IMR-90 (cell line): ENCODE measurements around the gene STX17. TPM values are rescaled to one million over a fixed set of nuclear protein-coding genes. Genes with fewer than 3 reads are reported as not detected.

ENCODE experiments used
- ATAC-seq: fragments of 200-7000 bp; cut with Tn5 transposase; 2 replicates; pipeline ENCODE4 v1.9.1; 2020; ENCODE audit warnings: low read depth, mild to moderate bottlenecking, moderate library complexity
- BruUV-seq: library from RNA; stranded (reverse); fragments of 400-500 nt; replicated peaks from 2 replicates; lab custom pipeline; 2021; lab: Mats Ljungman, UMichigan
- CTCF ChIA-PET: fragments of 300-600 bp; formaldehyde crosslinking; extraction: SDS; loops from one replicate; lab custom pipeline; 2021; ENCODE audit warnings: antibody characterized with exemption; lab: Yijun Ruan, JAX
- POLR2A ChIA-PET: fragments of 300-600 bp; sonication (Branson Sonifier 250); formaldehyde crosslinking; loops from one replicate; lab custom pipeline; 2022; ENCODE audit warnings: antibody characterized with exemption; ENCODE audit not compliant: unreplicated experiment; lab: Charles Lee
- DNase-seq: peaks from one replicate; pipeline ENCODE4 v3.0.0; 2013
- H2AFZ ChIP-seq: replicated peaks from 2 replicates; pipeline ENCODE3; 2013; ENCODE audit warnings: low read length, mild to moderate bottlenecking; ENCODE audit not compliant: poor library complexity
- H2AK5ac ChIP-seq: 2 replicates; pipeline ENCODE4 v1.6.1; 2013; ENCODE audit warnings: low read depth, low read length, inconsistent platforms
- H2AK9ac ChIP-seq: replicated peaks from 2 replicates; pipeline ENCODE3; 2013; ENCODE audit warnings: mild to moderate bottlenecking, low read depth, low read length, moderate library complexity; ENCODE audit not compliant: poor library complexity
- H2BK120ac ChIP-seq: 2 replicates; pipeline ENCODE4 v1.6.1; 2013; ENCODE audit warnings: low read depth, low read length, inconsistent platforms
- H2BK15ac ChIP-seq: 3 replicates; pipeline ENCODE4 v1.6.1; 2013; ENCODE audit warnings: low read depth, low read length, inconsistent platforms
- H2BK20ac ChIP-seq: 2 replicates; pipeline ENCODE4 v1.6.1; 2013; ENCODE audit warnings: low read depth, mild to moderate bottlenecking, inconsistent platforms, low read length, moderate library complexity
- H2BK5ac ChIP-seq: 2 replicates; pipeline ENCODE4 v1.6.1; 2013; ENCODE audit warnings: mild to moderate bottlenecking, low read depth, low read length, inconsistent platforms; ENCODE audit not compliant: poor library complexity, severe bottlenecking
- H3K14ac ChIP-seq: replicated peaks from 2 replicates; pipeline ENCODE4 v1.6.1; 2013; ENCODE audit warnings: low read depth, low read length, inconsistent platforms
- H3K18ac ChIP-seq: 2 replicates; pipeline ENCODE4 v1.6.1; 2013; ENCODE audit warnings: low read depth, low read length, control low read depth
- H3K23ac ChIP-seq: 2 replicates; pipeline ENCODE4 v1.6.1; 2013; ENCODE audit warnings: low read depth, low read length, inconsistent platforms
- H3K27ac ChIP-seq: 2 replicates; pipeline ENCODE4 v1.5.1; 2013; ENCODE audit warnings: mild to moderate bottlenecking, control low read depth, low read length; ENCODE audit not compliant: insufficient read depth
- H3K27me3 ChIP-seq: 2 replicates; pipeline ENCODE4 v1.6.1; 2013; ENCODE audit warnings: low read length; ENCODE audit not compliant: control insufficient read depth, insufficient read depth
- H3K36me3 ChIP-seq: 2 replicates; pipeline ENCODE4 v1.6.1; 2013; ENCODE audit warnings: low read length, mixed read lengths; ENCODE audit not compliant: control insufficient read depth, insufficient read depth
- H3K4ac ChIP-seq: 2 replicates; pipeline ENCODE4 v1.6.1; 2013; ENCODE audit warnings: low read depth, low read length, inconsistent platforms
- H3K4me1 ChIP-seq: 2 replicates; pipeline ENCODE4 v1.6.1; 2013; ENCODE audit warnings: low read length, mixed read lengths; ENCODE audit not compliant: control insufficient read depth, insufficient read depth
- H3K4me2 ChIP-seq: 2 replicates; pipeline ENCODE4 v1.6.1; 2013; ENCODE audit warnings: low read depth, mild to moderate bottlenecking, control low read depth, low read length, moderate library complexity
- H3K4me3 ChIP-seq: 2 replicates; pipeline ENCODE4 v1.5.1; 2013; ENCODE audit warnings: low read depth, mild to moderate bottlenecking, control low read depth, low read length, moderate library complexity; ENCODE audit not compliant: insufficient read depth
- H3K56ac ChIP-seq: 2 replicates; pipeline ENCODE4 v1.6.1; 2013; ENCODE audit warnings: low read length, inconsistent platforms; ENCODE audit not compliant: insufficient read depth; ENCODE audit errors: extremely low read depth
- H3K79me1 ChIP-seq, 2 experiments: 2 replicates each; pipeline ENCODE4 v1.6.1; 2013; ENCODE audit warnings: low read length in 2 of 2, inconsistent platforms in 1 of 2, low read depth in 1 of 2
- H3K9ac ChIP-seq: 2 replicates; pipeline ENCODE4 v1.6.1; 2013; ENCODE audit warnings: low read depth, low read length, control low read depth
- H3K9me1 ChIP-seq: 2 replicates; pipeline ENCODE4 v1.6.1; 2013; ENCODE audit warnings: low read length, inconsistent platforms; ENCODE audit not compliant: insufficient read depth
- H3K9me3 ChIP-seq: 2 replicates; pipeline ENCODE4 v1.6.1; 2013; ENCODE audit warnings: low read length; ENCODE audit not compliant: control insufficient read depth, insufficient read depth
- H4K20me1 ChIP-seq: 2 replicates; pipeline ENCODE4 v1.6.1; 2013; ENCODE audit warnings: low read length, inconsistent platforms; ENCODE audit not compliant: insufficient read depth
- H4K5ac ChIP-seq: 2 replicates; pipeline ENCODE4 v1.6.1; 2013; ENCODE audit warnings: mild to moderate bottlenecking, low read depth, low read length, control low read depth
- H4K8ac ChIP-seq, 2 experiments: 2 replicates each; pipeline ENCODE4 v1.6.1; 2013; ENCODE audit warnings: low read depth in 2 of 2, low read length in 2 of 2, control low read depth in 1 of 2, inconsistent platforms in 1 of 2
- H4K91ac ChIP-seq: 2 replicates; pipeline ENCODE4 v1.6.1; 2013; ENCODE audit warnings: low read depth, low read length, inconsistent platforms; ENCODE audit not compliant: insufficient read depth
- CEBPB ChIP-seq: IDR thresholded peaks from 2 replicates; pipeline ENCODE4 v1.6.1; 2012; ENCODE audit warnings: low read depth, low read length, improper control_type of control experiment
- RAD21 ChIP-seq: IDR thresholded peaks from 2 replicates; pipeline ENCODE4 v1.6.1; 2012; ENCODE audit warnings: low read length, improper control_type of control experiment
- WGBS, 2 experiments: methylation state at CpG; one replicate each; pipeline versions ENCODE4 v1.1.5 to v1.1.7; 2013; ENCODE audit warnings: missing lambda C conversion rate in 2 of 2; ENCODE audit not compliant: insufficient read length in 1 of 2; ENCODE audit errors: extremely low coverage in 2 of 2; 5-methylcytosine and 5-hydroxymethylcytosine counted together
- dilution Hi-C: fragments of 300-500 bp; cut with HindIII; formaldehyde crosslinking; loops from one replicate; pipeline ENCODE4 v1.14.3; 2018; ENCODE audit warnings: low sequenced_read_pairs; ENCODE audit not compliant: unreplicated experiment
- in situ Hi-C: fragments of 300-500 bp; cut with MboI; formaldehyde crosslinking; loops from 3 replicates; pipeline ENCODE4 v1.14.3; 2019; ENCODE audit warnings: low sequenced_read_pairs, inconsistent platforms, mixed read lengths
- intact Hi-C: fragments of 100-400 bp; cut with micrococcal nuclease; formaldehyde crosslinking; loops from 2 replicates; pipeline ENCODE4 v1.10.0; 2022
- polyA plus RNA-seq, 3 experiments: library from polyadenylated mRNA; depleted of rRNA; stranded (reverse); fragments of >200 nt; gene quantifications; 2 replicates each; pipeline ENCODE4 v1.2.3, GENCODE V29; 2012; ENCODE audit warnings: low replicate concordance in 1 of 3
- total RNA-seq: library from RNA; depleted of rRNA; stranded (reverse); fragments of >200 nt; gene quantifications from 2 replicates; pipeline ENCODE4 v1.2.3, GENCODE V29; 2012

STX17 gene
- total and polyA plus RNA-seq, 2 of the 4 experiments (the other 2 are of a cell fraction), result 6.2 to 11.7 TPM

DNA sequence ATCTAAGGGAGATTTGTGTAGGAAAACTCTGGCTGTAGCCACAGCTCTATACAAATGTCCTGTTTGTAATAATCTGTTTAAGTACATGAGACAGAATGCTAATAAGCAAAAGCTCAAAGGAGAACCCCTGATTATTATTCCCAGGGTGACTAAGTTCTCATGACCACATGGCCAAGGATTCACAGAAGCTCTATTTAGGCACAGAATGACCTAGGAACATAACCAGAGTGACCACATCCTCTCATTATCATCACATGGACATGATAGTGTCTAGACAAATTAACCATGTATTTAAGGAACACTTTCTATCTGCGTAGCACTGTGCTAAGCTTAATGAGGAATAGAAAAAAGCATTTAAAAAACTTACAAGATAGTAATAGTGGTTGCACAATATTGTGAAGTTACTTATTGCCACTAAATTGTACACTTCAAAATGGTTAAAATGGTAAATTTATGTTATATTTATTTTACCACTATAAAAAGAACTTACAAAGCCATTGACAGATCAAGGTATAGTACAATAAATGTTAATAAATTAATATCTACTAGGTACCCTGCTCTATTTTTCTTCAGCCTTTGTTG, 56.3 kb downstream of the STX17 start:
- in situ Hi-C loops (no loop called here), intact Hi-C loops (no loop called here), dilution Hi-C loops (no loop called here)
- peaks cover 9% of the 10 kb centered on the region for H3K36me3 ChIP-seq
- H3K9ac ChIP-seq, result no peak overlapping the region
- H2BK5ac ChIP-seq, result no peak overlapping the region
- H2BK15ac ChIP-seq, result no peak overlapping the region
- no peak overlapping the region for H2BK20ac ChIP-seq
- ChIA-PET POLR2A (no interaction called here), CTCF (no interaction called here)
- H2BK120ac ChIP-seq, result no peak overlapping the region
- no peak overlapping the region for H2AK9ac ChIP-seq
- WGBS, 2 experiments, result no CpG with 5 or more reads among the region's 1 CpG
- H2AK5ac ChIP-seq, result no peak overlapping the region
- no peak overlapping the region for H3K4me2 ChIP-seq
- H2AFZ ChIP-seq, result no peak overlapping the region
- H3K79me1 ChIP-seq, result no peaks in the 10 kb centered on the region; a peak in 1 of 4 replicates
- TF ChIP-seq CEBPB (peak; percentile 25; the same call in 1 of the 2 replicates), RAD21 (no peak)
- no peak overlapping the region for H3K27ac ChIP-seq
- no peak overlapping the region for H3K56ac ChIP-seq
- H3K4me3 ChIP-seq, result no peak overlapping the region
- no peak overlapping the region for H3K4ac ChIP-seq
- H3K9me1 ChIP-seq, result peaks cover 6% of the 10 kb centered on the region; the same call in 1 of the 2 replicates
- no TSS peak for BruUV-seq
- no peaks in the 10 kb centered on the region for H4K20me1 ChIP-seq
- H3K9me3 ChIP-seq, result no peaks in the 10 kb centered on the region
- H4K8ac ChIP-seq, result no peak overlapping the region
- no peaks in the 10 kb centered on the region; the same call in 1 of the 2 replicates for H3K4me1 ChIP-seq
- no peak overlapping the region for H3K23ac ChIP-seq
- H4K91ac ChIP-seq, result no peak overlapping the region
- ATAC-seq (no peak), DNase-seq (peak; percentile 18)
- H3K27me3 ChIP-seq, result no peaks in the 10 kb centered on the region
- no peak overlapping the region for H3K14ac ChIP-seq
- no peak overlapping the region for H4K5ac ChIP-seq
- no peak overlapping the region for H3K18ac ChIP-seq
